Measurements from ENCODE around the gene RPS6KA2.

RPS6KA2 gene

DNA sequence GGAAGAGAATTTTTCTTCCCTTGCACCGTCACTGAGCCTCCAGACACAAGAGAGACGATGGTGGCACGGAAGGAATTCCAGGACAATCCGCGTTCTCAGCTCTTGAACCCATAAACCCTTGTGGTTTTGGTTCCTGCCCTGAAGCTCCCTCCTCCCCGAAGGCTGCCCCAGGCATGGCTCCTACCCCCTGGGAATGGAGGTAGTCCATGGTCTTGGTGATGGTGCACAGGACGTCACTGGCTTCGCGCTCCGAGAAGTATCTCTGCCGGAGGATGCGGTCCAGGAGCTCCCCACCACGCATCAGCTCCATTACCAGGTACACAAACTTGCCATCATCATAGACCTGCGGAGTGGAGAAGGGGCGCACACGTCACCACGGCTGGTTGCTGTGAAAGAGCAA lies 196.8 kb downstream of the RPS6KA2 start:
- DNase-seq (ENCODE audit: low read depth in 2 of 3, low spot score in 2 of 3): no peak

- DNase-seq (ENCODE audit: low read depth in 2 of 3, low spot score in 2 of 3): no peak
Measured at GRCh38 chr6:166424431-166424830, 202.6 kb downstream of the RPS6KA2 start.

DNA sequence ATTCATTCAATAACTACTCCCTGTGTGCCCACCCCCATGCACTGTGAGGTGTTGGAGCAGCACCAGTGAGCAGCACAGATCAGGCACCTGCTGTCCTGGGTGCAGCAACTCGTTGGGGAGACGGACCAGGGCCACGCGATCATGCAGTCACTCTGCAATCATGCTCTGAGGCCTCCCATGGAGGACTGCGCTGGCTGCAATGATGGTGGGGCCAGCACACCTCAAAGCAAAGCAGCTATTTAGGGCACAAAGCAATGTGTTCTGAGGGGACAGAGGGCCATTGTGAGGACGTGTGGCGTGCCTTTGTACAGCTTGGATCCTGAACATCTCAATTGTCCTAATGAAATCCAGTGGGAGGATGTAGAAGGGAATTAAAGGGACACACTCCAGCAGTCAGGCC lies 203.3 kb downstream of the RPS6KA2 start:
- DNase-seq (ENCODE audit: low read depth in 2 of 3, low spot score in 2 of 3): no peak

DNA sequence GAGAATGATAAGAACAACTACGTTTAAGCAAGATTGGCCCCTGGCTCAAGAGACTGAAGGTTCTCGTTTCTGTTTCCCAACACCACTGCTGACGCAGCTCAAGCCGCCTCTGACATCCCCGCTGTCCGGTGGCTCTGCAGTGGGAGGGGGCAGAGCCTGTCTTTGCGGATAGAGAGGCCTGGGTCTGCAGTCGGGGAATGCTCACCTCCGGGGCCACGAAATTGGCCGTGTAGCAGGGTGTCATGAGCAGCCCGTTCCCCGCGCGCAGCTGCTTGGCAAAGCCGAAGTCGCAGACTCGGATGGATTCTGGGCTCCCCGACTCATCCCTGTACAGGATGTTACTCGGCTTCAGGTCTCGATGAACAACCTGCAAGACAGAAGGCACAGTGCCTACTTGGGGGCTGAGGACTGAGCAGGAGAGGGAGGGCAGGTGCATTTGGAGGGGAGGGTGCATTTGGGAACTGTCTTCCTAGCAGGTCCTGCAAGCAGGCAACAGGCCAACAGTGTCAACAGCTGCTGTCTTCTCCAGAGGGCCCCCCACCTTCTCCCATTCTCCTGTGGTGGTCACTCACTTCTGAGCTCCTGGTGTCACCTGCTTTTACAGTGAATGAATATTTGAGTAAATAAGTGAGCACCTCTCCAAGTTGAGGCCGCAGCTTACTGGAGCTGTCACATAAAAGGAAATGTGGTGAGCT lies 203.9 kb downstream of the RPS6KA2 start:
- no peak for DNase-seq (ENCODE audit: low read depth in 2 of 3, low spot score in 2 of 3)

DNA sequence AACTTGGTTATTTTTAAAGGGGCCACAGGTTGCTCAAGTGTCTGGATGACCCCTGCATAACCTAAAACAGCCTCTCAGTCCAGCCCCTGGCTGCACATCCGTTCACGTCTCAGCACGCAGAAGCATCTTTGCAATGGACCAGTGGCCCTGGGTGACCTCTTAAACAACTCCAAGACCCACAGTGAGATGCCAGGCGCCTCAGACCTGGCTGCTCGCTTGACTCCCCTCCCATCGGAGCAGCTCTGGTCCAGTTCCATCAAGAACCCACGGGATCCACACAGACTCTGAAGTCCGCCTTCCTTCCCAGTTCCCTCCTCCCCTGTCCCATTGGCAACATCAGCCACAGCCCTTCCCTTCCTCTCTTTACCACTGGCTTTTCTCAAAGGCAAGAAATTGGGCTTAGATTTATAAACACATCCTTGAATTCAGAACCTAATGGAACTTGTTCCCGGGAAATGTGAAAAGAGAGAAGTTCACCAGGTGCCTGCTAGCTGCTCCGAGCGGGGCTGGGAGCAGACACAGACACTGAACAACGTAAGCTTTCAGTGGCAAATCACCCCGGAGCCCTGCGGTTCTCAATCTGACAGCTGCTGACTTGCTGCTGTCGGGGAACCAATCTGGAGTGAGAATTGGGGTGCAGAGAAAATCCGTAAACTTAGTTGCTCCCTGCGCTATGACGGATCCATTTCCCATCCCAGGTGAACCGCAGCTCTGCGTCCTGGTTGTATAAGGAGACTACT lies 204.7 kb downstream of the RPS6KA2 start:
- no peak for DNase-seq (ENCODE audit: low read depth in 2 of 3, low spot score in 2 of 3)

- no peak for DNase-seq (ENCODE audit: low read depth in 2 of 3, low spot score in 2 of 3)
Measured at GRCh38 chr6:166420351-166420750, 206.7 kb downstream of the RPS6KA2 start.

DNA sequence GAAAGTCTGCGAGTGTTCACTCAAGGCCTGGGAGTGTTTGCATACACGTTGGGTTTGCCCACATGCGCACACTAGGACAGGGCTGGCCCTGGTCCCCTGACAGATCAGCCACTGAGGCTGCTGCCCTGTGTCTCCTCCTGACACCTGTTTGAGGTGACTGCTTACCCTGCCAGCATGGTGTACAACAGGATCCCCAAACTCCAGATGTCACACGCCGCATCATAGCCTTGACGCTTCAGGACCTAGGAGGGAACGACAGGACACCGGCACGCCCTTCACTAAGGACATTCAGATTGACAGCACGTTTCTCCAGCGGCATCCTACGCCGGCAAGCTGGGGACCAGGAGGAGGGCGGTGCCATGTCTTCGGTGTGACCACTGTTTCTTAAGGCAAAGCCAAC lies 207.3 kb downstream of the RPS6KA2 start:
- DNase-seq (ENCODE audit: low read depth in 2 of 3, low spot score in 2 of 3): no peak

DNA sequence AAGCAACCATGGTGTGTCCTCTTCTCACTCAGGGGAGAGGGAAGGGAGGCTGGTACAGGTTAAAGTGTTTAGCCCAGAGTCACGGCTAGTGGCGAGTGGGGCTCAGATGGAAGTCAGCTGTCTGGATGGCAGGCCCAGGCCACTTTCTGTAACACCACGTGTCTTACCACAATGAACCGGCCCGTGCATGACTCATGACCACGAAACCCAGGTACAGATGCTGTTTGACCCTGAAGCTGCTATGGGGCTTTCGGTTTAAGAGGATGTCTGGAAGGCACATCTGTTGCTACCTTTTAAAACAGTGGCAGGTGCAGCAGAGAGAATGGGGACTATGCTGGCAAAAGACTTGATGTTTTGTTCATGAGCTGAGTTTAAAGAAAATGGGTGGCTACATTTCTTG lies 207.8 kb downstream of the RPS6KA2 start:
- peak in 2 of 3 experiments; percentile 30 to 50 for DNase-seq (ENCODE audit: low read depth in 2 of 3, low spot score in 2 of 3)

DNA sequence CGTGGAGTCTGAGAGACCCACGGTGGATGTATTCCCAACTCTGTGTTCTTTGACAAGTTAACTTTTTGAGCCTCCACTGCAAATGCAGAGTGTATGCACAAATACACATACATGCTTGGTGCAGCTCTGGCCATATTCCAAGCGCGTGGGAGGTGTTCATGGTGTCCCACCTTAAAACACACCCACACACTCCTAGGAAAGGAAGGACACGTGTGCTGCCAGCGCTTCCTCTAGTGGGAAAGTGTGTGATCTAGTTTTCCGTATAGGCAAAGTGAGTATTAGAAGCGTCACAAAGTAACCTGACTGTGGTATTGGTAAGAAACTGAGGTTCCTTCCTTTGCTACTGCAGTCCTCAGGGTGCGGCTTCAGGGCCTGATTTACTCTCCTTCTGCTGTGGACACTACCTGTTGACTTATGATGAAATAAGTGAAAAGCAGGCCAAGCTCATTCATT lies 208.3 kb downstream of the RPS6KA2 start:
- DNase-seq (ENCODE audit: low read depth in 2 of 3, low spot score in 2 of 3): no peak

GRCh38 chr6:166417285-166417691 lies 209.8 kb downstream of the RPS6KA2 start:
- no peak for DNase-seq (ENCODE audit: low read depth in 2 of 3, low spot score in 2 of 3)

GRCh38 chr6:166415833-166416347 lies 211.2 kb downstream of the RPS6KA2 start:
- DNase-seq (ENCODE audit: low read depth in 2 of 3, low spot score in 2 of 3): no peak

- no peak for DNase-seq (ENCODE audit: low read depth in 2 of 3, low spot score in 2 of 3)
Measured at GRCh38 chr6:166415306-166415705, 211.7 kb downstream of the RPS6KA2 start.

DNA sequence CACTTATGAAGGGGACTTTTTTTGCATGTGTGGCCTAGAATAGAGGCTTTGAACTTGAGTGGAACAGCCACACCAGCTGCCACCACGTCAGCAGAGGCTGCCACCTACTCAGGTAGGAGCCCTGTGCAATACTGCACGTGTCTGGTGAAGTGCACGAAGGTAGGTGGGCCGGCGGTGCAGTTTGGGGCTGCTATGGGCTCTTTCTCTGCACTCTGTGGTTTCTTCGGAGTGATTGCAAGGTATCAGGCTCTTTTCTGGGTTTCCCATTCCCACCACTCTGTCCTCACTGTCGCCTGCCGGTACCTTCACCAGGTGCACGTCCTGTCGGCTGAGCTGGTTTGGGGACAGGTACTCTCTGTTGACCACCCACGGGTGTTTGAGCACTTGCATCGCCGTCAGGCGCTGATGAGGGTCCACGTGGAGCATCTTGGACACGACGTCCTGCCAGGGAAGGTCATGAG lies 213.5 kb downstream of the RPS6KA2 start:
- no peak for DNase-seq (ENCODE audit: low read depth in 2 of 3, low spot score in 2 of 3)

GRCh38 chr6:166412911-166413384 lies 214.1 kb downstream of the RPS6KA2 start:
- DNase-seq (ENCODE audit: low read depth in 2 of 3, low spot score in 2 of 3): no peak

- DNase-seq (ENCODE audit: low read depth in 2 of 3, low spot score in 2 of 3): no peak
Measured at GRCh38 chr6:166412156-166412910, 214.7 kb downstream of the RPS6KA2 start.

DNA sequence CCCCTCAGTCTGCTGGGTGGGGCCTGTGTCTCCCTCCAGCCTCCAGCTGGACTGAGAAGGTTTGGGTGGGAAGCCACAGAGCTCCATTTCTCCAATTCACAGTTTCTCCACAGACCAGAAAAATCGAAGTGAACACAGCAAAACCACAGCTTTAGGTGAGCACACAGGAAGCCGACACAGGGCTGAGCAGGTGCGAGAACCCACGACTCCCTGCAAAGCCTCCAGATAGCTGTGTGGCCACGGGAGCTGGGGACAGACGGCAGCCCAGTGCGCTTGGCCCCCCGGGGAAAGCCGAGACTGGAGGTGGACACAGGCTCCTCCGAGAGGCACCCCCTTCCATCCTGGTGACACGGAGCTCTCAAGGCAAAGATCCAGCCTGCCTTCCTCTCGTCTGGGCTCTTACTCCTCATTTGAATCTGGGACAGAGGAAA lies 215.3 kb downstream of the RPS6KA2 start:
- DNase-seq (ENCODE audit: low read depth in 2 of 3, low spot score in 2 of 3): no peak

DNA sequence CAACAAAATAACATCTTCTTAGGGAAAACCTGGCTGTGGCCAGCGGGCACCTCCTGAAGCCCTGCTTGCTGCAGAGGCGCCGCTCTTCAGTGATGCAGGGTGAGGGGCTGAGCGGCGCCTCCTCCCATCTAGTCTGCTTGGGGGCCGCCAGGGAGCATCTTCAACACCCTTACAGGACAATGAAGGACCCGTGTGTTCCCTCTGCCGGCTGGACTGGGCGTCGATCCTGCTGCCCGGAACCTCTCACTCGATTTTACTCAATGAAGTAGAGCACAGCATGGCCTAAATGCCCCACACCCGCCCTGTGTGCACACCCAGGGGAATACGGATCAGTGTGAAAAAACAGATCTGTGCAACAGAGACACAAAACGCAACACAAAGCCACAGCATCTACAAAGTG lies 215.8 kb downstream of the RPS6KA2 start:
- no peak for DNase-seq (ENCODE audit: low read depth in 2 of 3, low spot score in 2 of 3)

DNA sequence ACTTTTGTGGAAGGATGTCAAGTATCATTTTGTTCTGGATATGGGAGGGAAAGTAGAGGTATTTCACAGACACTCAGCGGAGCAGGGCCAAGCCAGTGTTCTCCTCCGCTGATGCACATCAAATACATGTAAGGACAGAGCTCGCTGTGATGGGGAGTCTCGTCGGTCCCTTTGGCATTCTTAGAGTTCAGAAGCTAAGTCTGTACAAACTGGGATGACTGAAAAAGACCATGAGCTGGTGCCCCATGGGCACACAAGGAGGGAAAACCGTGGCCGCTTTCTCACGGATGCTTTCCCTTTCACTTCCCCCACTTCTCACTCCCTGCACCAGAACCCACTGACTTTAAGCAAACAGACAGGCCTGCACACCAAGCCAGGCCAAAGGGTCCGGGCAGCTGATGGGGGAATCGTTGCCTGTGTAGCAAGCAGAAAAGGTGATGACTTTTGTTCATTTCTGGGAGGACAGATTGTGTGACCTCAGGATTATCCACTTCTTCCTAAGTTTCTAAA lies 216.6 kb downstream of the RPS6KA2 start:
- DNase-seq (ENCODE audit: low read depth in 2 of 3, low spot score in 2 of 3): no peak

GRCh38 chr6:166408936-166409755 lies 217.9 kb downstream of the RPS6KA2 start:
- DNase-seq (ENCODE audit: low read depth in 2 of 3, low spot score in 2 of 3): no peak

DNA sequence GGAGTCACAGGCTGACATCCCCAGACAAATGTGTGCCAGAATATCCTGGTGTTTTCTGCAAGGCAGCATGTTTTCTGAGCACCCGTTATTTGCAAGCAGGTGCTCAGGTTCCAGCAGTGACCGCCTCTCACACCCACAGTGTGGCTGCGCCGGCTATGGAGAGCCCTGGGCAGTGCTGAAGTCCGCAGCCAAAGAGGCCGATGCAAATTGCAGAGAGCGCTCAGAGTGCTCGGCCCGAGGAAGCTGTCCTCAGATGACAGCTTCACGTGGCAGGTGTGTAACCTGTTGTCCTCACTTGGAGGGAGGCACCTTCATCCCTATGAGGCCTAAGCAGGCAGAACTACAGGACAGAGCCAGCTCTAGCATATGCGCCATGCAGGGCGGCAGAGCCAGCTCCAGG lies 220.9 kb downstream of the RPS6KA2 start:
- DNase-seq (ENCODE audit: low read depth in 2 of 3, low spot score in 2 of 3): no peak
